Measurements from ENCODE around the gene TMEM170A. TPM values are rescaled to one million over a fixed set of nuclear protein-coding genes. Genes with fewer than 3 reads are reported as not detected.

The TMEM170A gene
- total and polyA plus RNA-seq, 2 of the 13 experiments (the other 11 are each of a cell fraction or from before 2014, with no cell fraction given): 35.7 to 39.7 TPM

DNA sequence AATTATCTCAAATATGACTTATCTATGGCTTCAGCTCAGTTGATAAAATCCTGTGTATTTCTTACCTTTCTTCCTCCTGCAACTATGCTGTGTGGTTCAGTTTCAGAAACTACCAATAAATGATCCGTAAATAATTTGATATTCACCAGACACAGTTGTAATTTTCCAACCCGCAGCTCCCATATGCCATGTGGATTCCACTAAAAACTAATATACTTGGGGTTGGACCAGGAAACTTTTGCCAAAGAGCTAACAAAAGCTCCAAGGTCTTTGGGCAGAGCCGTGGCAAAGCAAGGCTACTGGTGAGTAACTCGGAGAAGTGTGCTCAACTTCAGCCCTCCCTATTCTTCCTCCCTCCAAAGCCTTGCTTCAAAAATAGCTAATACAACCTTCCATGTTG lies 33.1 kb upstream of the TMEM170A start:
- intact Hi-C loops (cut with micrococcal nuclease; ENCODE audit: unreplicated experiment) (no loop called here), in situ Hi-C loops (cut with HindIII; ENCODE audit: extremely low pct_ligation_motif_present, low pct_unique_long_range_greater_than_20kb) (no loop called here)
- H3K9me3 ChIP-seq (ENCODE audit: low read length): no peaks in the 10 kb centered on the region
- H2AFZ ChIP-seq (ENCODE audit: low read length): no peak overlapping the region
- FAIRE-seq (no peak), DNase-seq (ENCODE audit: low spot score) (no peak), ATAC-seq (no peak)
- no peak overlapping the region for H3K4me3 ChIP-seq (replicated peaks in 1 of 3; ENCODE audit: insufficient read depth in 1 of 3, low read depth in 2 of 3, low read length in 3 of 3)
- ChIA-PET CTCF (ENCODE audit: low intra/inter-chr PET ratio, low total read pairs) (no interaction called here), POLR2A (interaction anchor here (1.3 kb wide), 1 partner anchor 19 kb away, joined by 6 read pairs; no protein-coding TSS in a partner anchor)
- TF ChIP-seq FOXP1 (IDR thresholded peaks at IDR 0.05) (no peak), FOXP1 (CRISPR knock-in tag; IDR thresholded peaks at IDR 0.05) (no peak), ZNF563 (CRISPR knock-in tag; IDR thresholded peaks at IDR 0.05) (no peak), HMGA1 (CRISPR knock-in tag; conservative IDR thresholded peaks at IDR 0.05) (no peak), ZNF777 (CRISPR knock-in tag; IDR thresholded peaks at IDR 0.05) (no peak), MTA3 (CRISPR knock-in tag; IDR thresholded peaks at IDR 0.05) (no peak), ZC3H13 (CRISPR knock-in tag; IDR thresholded peaks at IDR 0.05) (no peak)
- TF ChIP-seq, protein P1, sequence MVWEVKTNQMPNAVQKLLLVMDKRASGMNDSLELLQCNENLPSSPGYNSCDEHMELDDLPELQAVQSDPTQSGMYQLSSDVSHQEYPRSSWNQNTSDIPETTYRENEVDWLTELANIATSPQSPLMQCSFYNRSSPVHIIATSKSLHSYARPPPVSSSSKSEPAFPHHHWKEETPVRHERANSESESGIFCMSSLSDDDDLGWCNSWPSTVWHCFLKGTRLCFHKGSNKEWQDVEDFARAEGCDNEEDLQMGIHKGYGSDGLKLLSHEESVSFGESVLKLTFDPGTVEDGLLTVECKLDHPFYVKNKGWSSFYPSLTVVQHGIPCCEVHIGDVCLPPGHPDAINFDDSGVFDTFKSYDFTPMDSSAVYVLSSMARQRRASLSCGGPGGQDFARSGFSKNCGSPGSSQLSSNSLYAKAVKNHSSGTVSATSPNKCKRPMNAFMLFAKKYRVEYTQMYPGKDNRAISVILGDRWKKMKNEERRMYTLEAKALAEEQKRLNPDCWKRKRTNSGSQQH (CRISPR knock-in tag; IDR thresholded peaks at IDR 0.05; ENCODE audit: low read depth): no peak
- whole genome bisulfite sequencing (ENCODE audit: low lambda C conversion rate): 33% methylated on average over 4 of the region's 4 CpGs
- H4K20me1 ChIP-seq (ENCODE audit: insufficient read depth, low read length): no peaks in the 10 kb centered on the region
- peaks cover 0 to 29% of the 10 kb centered on the region in 2 experiments; a peak in 3 of 5 replicates for H3K27me3 ChIP-seq (ENCODE audit: control insufficient read depth in 1 of 2, insufficient read depth in 2 of 2, low read length in 2 of 2)
- H3K4me1 ChIP-seq (ENCODE audit: insufficient read depth, low read length): peaks cover 55% of the 10 kb centered on the region
- no peak overlapping the region for H3K9ac ChIP-seq (ENCODE audit: insufficient read depth, low read depth, low read length)
- H3K4me2 ChIP-seq (ENCODE audit: low read depth, low read length): no peak overlapping the region
- BruUV-seq (replicated peaks): no TSS peak
- no peaks in the 10 kb centered on the region for H3K79me2 ChIP-seq (ENCODE audit: insufficient read depth, low read length)
- no peaks in the 10 kb centered on the region for H3K36me3 ChIP-seq (replicated peaks in 1 of 2; ENCODE audit: control insufficient read depth in 1 of 2, insufficient read depth in 2 of 2, low read length in 2 of 2)
- no peak overlapping the region for H3K27ac ChIP-seq (ENCODE audit: extremely low read length, insufficient read depth, low read length)

DNA sequence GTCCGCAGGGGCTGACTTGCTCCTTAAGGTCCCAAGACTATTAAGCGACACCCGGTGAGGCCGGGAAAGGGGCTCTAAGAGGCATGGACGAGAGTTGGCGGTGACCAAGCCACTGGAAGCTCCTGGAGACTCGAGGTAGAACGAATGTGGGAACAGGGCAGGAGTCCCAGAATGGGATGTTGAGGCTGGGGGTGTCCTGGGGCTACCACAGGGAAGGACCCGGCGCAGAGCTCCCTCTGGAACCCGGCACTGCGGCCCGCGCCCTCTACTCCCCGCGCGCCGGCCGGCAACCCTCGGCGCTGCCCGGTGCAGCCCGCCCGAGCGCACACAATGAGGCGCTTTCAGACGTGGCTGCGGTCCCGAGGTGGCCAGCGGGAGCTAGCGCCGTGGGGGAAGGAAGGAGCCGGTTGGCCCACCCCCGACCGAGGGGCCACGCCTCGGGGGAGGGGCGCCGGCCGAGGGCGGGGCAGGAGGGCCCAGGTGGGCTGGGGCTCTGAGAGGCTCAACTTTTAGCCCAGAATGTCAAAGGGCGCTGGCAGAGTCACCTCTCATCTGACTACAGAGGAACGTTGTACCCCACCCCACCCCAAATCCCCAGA lies 30.7 kb upstream of the TMEM170A start, which contains the start of gene CHST6:
CHST6 (minus strand) TSS at position 366 of the 599 bp plus-strand sequence. CDS start 15,613 bp downstream, outside the sequence.
- peak; percentile 52 for DNase-seq (ENCODE audit: low spot score)
- ATAC-seq: peak; percentile 90
- Histone ChIP-seq H4K20me1 (ENCODE audit: insufficient read depth, low read length) (no peaks in the 10 kb centered on the region), H3K27ac (ENCODE audit: extremely low read length, insufficient read depth, low read length) (no peak within 1 kb of the TSS), H3K4me3 (replicated peaks in 1 of 3; ENCODE audit: insufficient read depth in 1 of 3, low read depth in 2 of 3, low read length in 3 of 3) (peak within 1 kb of the TSS; percentile 47 to 69 (median 50)), H3K79me2 (ENCODE audit: insufficient read depth, low read length) (no peaks in the 10 kb centered on the region), H3K4me2 (ENCODE audit: low read depth, low read length) (peak within 1 kb of the TSS; percentile 97), H3K36me3 (replicated peaks in 1 of 2; ENCODE audit: control insufficient read depth in 1 of 2, insufficient read depth in 2 of 2, low read length in 2 of 2) (no peaks in the 10 kb centered on the region), H3K9me3 (ENCODE audit: low read length) (no peaks in the 10 kb centered on the region), H3K27me3 (ENCODE audit: control insufficient read depth in 1 of 2, insufficient read depth in 2 of 2, low read length in 2 of 2) (peaks cover 0 to 26% of the 10 kb centered on the region in 2 experiments; a peak in 3 of 5 replicates), H2AFZ (ENCODE audit: low read length) (peak within 1 kb of the TSS; percentile 8), H3K9ac (ENCODE audit: insufficient read depth, low read depth, low read length) (peak within 1 kb of the TSS; percentile 50), H3K4me1 (ENCODE audit: insufficient read depth, low read length) (peaks cover 39% of the 10 kb centered on the region)
- POLR2A ChIA-PET: interaction anchor here (0.7 to 1.0 kb wide), 2 partner anchors 10 to 22 kb away, joined by 3 read pairs; no protein-coding TSS in a partner anchor
- WGBS (ENCODE audit: low lambda C conversion rate): 3% methylated on average over 22 of the region's 43 CpGs
- no TSS peak for BruUV-seq (replicated peaks)
- peak; percentile 12 for FAIRE-seq
- intact Hi-C loops (cut with micrococcal nuclease; ENCODE audit: unreplicated experiment): no loop called here
- in situ Hi-C loops (cut with HindIII; ENCODE audit: extremely low pct_ligation_motif_present, low pct_unique_long_range_greater_than_20kb): no loop called here
- CTCF ChIA-PET (ENCODE audit: low intra/inter-chr PET ratio, low total read pairs): no interaction called here
- TF ChIP-seq PREB (CRISPR knock-in tag; IDR thresholded peaks at IDR 0.05): no peak
- peak; percentile 23; the same call in 1 of the 2 replicates for TF ChIP-seq YEATS4 (CRISPR knock-in tag; IDR thresholded peaks at IDR 0.05; ENCODE audit: borderline replicate concordance)
- TF ChIP-seq, protein P2, sequence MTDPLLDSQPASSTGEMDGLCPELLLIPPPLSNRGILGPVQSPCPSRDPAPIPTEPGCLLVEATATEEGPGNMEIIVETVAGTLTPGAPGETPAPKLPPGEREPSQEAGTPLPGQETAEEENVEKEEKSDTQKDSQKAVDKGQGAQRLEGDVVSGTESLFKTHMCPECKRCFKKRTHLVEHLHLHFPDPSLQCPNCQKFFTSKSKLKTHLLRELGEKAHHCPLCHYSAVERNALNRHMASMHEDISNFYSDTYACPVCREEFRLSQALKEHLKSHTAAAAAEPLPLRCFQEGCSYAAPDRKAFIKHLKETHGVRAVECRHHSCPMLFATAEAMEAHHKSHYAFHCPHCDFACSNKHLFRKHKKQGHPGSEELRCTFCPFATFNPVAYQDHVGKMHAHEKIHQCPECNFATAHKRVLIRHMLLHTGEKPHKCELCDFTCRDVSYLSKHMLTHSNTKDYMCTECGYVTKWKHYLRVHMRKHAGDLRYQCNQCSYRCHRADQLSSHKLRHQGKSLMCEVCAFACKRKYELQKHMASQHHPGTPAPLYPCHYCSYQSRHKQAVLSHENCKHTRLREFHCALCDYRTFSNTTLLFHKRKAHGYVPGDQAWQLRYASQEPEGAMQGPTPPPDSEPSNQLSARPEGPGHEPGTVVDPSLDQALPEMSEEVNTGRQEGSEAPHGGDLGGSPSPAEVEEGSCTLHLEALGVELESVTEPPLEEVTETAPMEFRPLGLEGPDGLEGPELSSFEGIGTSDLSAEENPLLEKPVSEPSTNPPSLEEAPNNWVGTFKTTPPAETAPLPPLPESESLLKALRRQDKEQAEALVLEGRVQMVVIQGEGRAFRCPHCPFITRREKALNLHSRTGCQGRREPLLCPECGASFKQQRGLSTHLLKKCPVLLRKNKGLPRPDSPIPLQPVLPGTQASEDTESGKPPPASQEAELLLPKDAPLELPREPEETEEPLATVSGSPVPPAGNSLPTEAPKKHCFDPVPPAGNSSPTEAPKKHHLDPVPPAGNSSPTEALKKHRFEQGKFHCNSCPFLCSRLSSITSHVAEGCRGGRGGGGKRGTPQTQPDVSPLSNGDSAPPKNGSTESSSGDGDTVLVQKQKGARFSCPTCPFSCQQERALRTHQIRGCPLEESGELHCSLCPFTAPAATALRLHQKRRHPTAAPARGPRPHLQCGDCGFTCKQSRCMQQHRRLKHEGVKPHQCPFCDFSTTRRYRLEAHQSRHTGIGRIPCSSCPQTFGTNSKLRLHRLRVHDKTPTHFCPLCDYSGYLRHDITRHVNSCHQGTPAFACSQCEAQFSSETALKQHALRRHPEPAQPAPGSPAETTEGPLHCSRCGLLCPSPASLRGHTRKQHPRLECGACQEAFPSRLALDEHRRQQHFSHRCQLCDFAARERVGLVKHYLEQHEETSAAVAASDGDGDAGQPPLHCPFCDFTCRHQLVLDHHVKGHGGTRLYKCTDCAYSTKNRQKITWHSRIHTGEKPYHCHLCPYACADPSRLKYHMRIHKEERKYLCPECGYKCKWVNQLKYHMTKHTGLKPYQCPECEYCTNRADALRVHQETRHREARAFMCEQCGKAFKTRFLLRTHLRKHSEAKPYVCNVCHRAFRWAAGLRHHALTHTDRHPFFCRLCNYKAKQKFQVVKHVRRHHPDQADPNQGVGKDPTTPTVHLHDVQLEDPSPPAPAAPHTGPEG (CRISPR knock-in tag; IDR thresholded peaks at IDR 0.05): peak; percentile 91
